HG03571 (cell line): Measurements from ENCODE around the gene CCHCR1.
"Not testable (repeated sequence)": the region's sequence is repeated elsewhere in the genome, so short reads cannot be mapped to it uniquely, and the experiment has no call there.

Experiments used
- ATAC-seq: cut with Tn5 transposase; IDR thresholded peaks from one replicate; pipeline ENCODE4 v1.9.1; 2021; ENCODE audit not compliant: unreplicated experiment

Gene CCHCR1, protein sequence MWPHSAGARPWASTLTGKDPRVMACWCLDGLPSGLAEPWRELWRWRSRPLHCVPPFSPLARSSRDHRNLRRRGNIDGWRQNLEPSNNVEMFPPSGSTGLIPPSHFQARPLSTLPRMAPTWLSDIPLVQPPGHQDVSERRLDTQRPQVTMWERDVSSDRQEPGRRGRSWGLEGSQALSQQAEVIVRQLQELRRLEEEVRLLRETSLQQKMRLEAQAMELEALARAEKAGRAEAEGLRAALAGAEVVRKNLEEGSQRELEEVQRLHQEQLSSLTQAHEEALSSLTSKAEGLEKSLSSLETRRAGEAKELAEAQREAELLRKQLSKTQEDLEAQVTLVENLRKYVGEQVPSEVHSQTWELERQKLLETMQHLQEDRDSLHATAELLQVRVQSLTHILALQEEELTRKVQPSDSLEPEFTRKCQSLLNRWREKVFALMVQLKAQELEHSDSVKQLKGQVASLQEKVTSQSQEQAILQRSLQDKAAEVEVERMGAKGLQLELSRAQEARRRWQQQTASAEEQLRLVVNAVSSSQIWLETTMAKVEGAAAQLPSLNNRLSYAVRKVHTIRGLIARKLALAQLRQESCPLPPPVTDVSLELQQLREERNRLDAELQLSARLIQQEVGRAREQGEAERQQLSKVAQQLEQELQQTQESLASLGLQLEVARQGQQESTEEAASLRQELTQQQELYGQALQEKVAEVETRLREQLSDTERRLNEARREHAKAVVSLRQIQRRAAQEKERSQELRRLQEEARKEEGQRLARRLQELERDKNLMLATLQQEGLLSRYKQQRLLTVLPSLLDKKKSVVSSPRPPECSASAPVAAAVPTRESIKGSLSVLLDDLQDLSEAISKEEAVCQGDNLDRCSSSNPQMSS

DNA sequence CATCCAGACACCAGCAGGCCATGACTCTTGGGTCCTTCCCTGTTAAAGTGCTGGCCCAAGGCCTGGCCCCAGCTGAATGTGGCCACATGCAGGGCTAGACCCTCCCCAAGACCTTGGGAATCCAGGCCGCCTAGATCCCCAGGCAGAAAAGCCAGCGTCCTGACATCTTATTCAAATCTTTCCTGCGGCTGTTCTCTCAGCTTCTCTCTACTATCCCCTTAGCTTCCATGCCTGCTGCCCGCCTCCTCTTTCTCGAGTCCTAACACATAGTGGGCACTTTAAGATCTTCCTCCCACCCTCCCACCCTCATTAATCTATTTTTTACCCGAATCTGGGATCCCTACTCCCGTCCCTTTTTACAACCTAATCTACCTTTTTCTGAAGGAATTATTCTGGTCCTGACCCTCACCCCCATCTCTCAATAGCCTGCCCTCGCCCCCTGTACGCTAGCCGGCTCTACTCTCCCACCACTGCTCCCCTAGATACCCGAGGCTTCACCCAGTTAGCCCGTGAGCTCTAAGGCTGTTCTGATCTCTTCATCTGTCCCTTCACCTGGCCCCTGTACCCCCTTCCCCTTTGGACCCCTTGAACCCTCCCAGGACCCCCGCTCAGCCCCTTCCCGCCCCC, at the start of gene CCHCR1:
Gene CCHCR1 (minus strand): TSS at position 290 of the 627 bp plus-strand sequence. CDS start 202 bp downstream, at position 88.
- no peak for ATAC-seq

DNA sequence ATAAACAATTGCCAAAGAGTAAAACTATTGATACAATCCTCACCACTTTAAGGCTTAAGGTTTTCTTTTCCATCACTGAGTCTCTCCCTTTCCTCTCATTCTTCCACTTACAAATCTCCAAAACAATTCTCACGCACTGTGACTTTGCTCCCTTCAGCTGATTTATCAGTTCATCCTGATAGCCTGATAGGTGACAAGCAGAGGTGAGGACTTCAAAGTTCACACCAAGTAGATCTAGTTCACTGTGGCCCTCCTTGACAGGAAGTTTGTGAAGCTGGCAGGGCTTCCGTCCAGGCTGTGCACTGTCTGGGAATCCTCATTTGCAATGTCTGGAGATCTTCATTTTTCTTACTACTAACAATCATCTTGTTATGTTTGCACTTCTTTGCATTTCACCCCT, 48.0 kb upstream of the CCHCR1 start:
- ATAC-seq: no peak

DNA sequence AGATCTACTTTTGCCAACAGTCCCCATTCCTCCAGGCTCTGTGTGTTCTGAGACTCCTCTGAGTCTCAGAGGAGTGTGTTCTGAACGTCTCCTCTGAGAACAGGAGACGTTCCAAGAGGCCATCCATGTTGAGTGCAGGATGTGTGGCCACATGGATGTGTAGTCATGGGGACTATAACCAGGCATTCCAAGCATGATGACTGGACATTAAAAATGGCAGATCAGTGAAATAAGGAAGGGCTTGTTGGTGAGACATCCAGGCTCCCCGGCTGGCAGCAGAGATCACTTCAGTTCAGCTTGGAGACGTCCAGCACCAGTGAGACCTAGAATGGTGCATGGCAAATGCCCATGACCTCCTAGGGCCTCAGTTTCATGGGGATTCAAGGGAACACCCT, 47.1 kb upstream of the CCHCR1 start:
- no peak for ATAC-seq

DNA sequence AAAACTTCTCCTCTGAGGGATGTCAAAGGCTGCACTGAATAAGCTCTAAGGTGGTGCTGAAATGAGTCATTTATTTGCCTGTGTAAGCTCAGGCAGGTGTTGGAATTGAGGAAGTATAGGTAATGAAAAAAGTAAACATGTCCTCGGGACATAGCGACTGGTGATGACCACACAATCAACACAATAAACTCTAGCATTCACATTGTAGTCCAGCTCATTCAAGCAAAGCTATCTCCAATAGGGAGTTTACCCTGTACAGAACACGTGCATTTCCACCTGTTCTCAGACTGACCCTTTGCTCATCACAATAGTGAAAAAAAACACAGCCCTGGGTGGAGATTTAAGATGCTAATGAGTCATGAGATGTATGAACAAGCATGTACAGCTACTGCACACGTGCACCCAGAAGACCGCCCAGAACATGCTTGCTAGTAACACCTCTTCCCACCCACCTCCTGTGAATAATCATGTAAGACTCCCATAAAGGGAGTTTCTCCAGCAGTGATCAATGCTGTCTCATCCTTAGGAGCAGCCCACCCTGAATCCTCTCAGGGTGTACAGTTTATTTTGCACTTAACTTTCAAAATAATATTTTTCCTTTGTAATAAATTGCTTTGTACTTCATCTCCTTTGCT, 45.9 kb upstream of the CCHCR1 start:
- peak; percentile 55 for ATAC-seq

DNA sequence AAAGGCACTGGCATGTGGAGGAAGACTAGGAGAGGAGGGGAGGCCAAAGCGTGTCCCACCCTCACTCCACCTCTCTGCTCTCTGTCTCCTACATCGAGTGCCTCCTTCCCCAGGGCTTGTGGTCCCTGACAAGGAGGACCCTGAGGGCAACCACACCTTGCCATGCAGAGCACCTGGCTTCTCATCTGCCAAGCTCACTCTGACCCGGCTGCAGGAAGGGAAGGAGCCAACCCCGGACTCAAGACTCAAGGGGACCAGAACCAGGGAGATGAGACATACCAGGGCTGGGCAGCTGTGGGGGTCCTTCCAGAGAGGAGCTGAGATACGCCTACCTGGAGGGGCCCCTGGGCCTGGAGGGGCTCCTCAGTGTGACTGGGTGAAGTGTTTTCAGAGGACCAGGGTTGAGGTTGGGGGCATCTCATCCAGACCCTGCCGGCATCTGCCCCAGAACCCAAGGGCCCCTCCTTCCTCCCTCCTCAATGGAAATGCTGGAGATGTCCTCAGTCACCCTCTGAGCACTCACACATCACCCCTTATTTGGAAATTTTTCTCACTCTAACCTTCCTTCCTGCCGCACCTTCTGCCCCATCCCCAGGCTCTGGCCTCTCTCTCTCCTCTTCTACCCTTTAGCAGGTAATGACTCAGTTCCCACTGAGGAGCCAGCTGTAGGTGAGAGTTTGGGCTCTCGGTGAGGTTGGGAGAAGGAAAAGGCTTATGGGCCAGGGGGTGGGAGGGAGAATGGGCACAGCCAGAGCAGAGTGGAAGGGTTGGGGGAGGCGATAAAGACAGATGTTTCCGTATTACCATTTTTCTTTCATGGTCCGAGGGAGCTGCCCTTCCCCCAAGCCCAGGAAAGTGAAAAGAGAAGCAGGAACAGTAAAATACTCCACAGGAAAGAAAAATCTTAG, 44.9 kb upstream of the CCHCR1 start:
- ATAC-seq: no peak

DNA sequence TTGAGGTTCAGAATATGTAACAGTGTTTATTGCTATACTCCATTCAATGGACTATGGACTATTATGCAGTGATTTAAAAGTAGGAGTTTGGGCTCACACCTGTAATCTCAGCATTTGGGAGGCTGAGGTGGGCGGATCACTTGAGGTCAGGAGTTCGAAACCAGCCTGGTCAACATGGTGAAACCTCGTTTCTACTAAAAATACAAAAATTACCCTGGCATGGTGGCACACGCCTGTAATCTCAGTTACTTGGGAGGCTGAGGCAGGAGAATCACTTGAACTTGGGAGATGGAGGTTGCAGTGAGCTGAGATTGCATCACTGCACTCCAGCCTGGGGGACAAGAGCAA, 41.5 kb upstream of the CCHCR1 start:
- not testable (repeated sequence) for ATAC-seq

DNA sequence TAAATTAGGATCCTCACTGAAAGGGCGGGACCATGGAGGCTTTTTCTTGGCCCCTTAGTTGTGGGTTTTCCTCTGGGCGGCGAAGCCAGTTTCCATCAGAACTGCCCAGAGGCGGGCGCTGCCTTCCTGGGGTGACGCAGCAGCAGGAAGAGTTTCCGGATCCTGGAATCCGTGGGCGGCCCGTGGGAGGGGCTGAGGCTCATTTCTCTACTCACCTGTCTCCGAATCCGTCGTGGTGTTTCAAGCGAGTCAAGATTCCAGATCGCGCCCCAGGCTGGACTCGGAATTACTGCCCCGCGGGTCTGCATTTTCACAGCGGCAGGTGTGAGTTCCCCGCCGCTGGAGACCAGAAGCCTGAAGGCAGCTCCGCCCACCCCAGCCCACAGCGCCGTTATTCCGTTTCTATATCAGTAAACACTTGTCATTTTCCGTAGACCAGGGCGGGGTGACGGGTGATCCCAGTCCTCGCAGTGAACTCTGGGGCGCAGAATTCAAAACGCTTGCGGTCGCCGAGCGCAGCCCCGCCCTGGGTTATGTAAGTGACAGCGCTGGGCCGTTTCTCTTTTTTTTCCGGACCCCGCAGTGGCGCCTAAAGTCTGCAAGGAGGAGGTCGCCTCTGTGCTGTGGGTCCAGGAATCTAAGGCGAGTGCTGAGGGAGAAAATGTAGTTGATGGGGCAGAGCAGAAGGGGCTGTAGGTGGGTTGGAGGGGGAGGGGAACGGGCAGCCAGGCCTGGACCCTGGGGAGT, 40.1 kb upstream of the CCHCR1 start:
- ATAC-seq: peak; percentile 53

DNA sequence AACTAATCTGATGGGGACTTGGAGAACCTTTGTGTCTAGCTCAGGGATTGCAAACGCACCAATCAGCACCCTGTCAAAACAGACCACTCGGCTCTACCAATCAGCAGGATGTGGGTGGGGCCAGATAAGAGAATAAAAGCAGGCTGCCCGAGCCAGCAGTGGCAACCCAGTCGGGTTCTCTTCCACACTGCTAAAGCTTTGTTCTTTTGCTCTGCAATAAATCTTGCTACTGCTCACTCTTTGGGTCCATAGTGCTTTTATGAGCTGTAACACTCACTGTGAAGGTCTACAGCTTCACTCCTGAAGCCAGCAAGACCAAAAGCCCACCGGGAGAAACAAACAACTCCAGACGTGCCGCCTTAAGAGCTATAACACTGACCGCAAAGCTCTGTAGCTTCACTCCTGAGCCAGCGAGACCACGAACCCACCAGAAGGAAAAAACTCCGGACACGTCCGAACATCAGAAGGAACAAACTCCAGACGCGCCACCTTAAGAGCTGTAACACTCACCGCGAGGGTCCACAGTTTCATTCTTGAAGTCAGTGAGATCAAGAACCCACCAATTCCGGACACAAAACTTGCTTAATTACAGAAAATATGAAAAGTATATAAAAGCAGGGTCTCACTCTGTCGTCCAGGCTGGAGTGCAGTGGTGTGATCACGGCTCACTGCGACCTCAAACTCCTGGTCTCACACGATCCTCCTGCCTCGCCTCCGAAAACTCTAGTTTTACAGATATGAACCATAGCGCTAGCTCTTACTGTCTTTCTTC, 38.8 kb upstream of the CCHCR1 start:
- ATAC-seq: not testable (repeated sequence)

DNA sequence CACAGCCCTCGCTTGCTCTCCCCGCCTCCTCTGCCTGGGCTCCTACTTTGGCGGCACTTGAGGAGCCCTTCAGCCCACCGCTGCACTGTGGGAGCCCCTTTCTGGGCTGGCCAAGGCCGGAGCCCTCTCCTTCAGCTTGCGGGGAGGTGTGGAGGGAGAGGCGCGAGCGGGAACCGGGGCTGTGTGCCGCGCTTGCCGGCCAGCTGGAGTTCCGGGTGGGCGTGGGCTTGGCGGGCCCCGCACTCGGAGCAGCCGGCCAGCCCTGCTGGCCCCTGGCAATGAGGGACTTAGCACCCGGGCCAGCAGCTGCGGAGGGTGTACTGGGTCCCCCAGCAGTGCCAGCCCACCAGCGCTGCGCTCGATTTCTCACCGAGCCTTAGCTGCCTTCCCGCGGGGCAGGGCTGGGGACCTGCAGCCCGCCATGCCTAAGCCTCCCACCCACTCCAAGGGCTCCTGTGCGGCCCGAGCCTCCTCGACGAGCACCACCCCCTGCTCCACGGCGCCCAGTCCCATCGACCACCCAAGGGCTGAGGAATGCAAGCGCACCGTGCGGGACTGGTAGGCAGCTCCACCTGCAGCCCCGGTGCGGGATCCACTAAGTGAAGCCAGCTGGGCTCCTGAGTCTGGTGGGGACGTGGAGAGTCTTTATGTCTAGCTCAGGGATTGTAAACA, 37.8 kb upstream of the CCHCR1 start:
- not testable (repeated sequence) for ATAC-seq

DNA sequence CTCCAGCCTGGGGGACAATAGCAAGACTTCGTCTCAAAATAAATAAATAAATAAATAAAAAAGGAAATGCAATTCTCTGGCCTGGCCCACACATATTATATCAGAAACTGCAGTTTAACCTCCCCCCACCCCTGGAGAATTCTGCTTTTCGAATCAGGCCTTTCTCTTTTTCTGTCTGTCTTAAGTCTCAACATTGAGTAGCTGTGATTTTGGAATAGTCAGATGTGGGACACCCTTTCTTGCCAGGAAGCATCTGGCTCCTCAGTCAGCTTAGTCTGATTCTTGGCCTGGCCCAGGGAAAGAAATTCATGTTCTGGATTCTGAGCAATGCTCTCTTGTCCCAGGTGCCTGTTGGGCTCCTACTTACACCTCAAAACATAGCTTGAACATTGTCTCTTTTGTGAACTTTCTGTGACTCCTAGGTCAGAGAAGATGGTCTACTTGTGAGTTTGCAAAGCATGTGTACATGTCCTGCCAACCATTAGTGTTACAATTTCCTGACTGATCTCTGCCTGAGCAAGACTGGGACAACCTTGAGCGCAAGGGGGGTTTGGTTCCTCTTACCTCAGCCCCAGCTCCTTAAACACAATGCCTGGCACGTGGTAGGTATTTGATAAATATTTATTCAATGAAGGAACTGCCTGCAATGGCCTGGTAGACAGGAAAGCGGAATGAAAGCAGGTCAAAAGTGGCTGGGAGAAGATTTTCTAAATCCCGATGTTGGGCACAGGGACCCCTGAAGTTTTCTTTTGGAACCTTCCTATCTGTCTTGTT, 36.6 kb upstream of the CCHCR1 start:
- no peak for ATAC-seq

DNA sequence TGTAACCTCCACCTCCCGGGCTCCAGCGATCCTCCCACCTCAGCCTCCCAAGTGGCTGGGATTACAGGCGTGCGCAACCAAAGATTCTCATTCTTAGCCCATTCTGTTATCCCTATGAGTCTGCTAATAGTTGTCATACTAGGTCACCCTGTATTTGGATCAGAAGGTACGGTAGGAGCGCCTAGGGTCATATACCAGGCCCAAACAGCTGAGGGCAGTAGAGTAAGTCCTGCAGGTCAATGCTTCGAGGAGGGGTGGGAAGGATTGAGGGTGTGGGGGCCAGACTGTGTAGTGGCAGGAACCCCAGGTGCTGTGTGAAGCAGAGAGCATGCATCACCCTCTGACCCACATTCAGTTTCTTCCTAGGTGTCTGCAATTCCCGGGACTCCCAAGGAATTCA, 35.6 kb upstream of the CCHCR1 start:
- no peak for ATAC-seq

DNA sequence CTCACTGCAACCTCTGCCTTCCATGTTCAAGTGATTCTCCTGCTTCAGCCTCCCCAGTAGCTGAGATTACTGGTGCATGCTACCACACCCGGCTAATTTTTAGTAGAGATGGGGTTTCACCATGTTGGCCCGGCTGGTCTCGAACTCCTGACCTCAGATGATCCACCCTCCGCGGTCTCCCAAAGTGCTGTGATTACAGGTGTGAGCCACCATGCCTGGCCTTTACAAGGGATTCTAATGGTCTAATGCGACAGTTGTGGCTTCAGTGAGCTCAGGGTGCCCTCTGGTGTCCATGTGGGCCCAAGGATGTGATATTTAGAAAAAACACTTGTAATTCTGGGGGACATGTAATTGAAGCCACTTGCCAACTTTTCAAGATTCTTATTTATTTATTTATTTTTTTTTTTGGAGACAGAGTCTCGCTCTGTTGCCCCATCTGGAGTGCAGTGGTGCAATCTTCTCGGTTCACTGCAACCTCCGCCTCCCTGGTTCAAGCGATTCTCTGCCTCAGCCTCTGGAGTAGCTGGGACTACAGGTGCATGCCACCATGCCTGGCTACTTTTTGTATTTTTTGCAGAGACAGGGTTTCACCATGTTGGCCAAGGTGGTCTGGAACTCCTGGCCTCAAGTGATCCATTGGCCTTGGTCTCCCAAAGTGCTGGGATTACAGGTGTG, 35.0 kb upstream of the CCHCR1 start:
- ATAC-seq: not testable (repeated sequence)

DNA sequence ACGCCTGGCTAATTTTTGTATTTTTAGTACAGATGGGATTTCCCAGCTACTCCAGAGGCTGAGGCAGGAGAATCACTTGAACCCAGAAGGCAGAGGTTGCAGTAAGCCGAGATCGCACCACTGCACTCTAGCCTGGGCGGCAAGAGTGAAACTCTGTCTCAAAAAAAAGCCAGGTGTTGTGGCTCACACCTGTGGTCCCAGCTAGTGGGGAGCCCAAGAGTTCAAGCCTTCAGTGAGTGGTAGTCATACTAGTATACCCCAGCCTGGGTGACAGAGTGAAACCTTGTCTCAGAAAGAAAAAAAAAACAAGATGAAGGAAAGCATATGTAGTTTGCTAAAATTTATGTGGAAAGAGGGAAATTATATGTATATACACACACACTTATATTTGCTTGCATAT, 32.9 kb upstream of the CCHCR1 start:
- no peak for ATAC-seq

DNA sequence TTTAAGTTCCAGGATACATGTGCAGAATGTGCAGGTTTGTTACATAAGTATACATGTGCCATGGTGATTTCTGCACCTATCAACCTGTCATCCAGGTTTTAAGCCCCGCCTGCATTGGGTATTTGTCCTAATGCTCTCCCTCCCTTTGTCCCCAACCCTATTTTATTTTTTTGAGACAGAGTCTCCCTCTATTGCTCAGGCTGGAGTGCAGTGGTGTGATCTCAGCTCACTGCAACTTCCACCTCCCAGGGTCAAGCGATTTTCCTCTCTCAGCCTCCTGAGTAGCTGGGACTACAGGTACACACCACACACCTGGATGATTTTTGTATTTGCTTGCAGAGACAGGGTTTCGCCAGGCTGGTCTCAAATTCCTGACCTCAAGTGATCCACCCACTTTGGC, 31.6 kb upstream of the CCHCR1 start:
- ATAC-seq: not testable (repeated sequence)

DNA sequence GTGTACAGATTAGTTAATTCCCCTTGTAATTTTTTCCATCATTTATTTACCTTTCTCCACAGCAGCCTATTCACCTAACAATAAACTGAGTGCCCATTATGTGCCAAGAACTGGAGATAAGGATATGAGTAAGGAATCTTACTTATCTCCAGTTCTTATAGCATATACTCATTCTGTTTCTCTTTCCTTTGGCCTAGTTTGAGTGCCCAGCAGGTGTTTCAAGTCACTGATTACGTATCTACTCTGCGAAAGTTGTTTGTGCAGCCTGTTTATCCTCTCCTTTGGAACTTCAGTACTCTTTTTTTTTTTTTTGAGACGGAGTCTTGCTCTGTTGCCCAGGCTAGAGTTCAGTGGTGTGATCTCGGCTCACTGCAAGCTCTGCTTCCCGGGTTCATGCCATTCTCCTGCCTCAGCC, 30.2 kb upstream of the CCHCR1 start:
- no peak for ATAC-seq

DNA sequence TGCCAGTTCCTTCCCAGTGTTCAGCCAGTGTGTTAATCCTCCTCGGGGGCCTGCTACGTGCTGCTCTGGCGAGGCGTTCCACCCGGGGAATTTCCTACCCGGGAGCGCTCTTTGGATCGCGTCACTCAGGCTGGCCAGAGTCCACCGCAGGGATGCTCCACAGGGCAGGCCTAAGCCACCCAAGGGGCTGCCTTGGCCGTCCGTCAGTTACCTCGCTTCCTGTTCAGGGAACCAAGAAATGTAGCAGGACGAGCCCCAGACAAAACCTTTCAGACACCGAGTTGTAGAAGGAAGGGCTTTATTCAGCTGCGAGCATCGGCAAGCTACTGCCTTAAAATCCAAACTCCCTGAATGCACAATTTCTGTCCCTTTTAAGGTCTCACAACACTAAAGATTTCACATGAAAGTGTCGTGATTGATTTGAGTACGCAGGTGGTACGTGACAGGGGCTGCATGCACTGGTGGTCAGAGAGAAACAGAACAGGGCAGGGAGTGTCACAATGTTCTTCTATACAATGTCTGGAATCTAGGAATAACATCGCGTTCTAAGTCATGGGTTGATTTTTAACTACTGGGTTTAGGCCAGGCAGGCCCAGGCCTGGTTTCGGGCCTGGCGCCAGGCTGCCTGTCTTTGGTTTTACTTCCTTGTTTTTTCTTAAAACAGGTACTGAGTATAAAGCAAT, 28.6 kb upstream of the CCHCR1 start:
- ATAC-seq: no peak
